Endothelial cell of umbilical vein (primary cell): ENCODE measurements around the gene ADAMTS12. TPM values are rescaled to one million over a fixed set of nuclear protein-coding genes. Genes with fewer than 3 reads are reported as not detected.

ENCODE experiments used
- BruUV-seq: library from RNA; stranded (reverse); fragments of 400-500 nt; replicated peaks from 2 replicates; lab custom pipeline; 2021; lab: Mats Ljungman, UMichigan
- CTCF ChIA-PET: fragments of 300-600, 350-600 bp; sonication (Branson Sonifier 250); formaldehyde crosslinking; loops from one replicate; lab custom pipeline; 2021; ENCODE audit warnings: antibody characterized with exemption, inconsistent platforms; lab: Charles Lee
- POLR2A ChIA-PET: fragments of 300-600, 350-600 bp; sonication (Branson Sonifier 250); formaldehyde crosslinking; loops from one replicate; lab custom pipeline; 2021; ENCODE audit warnings: antibody characterized with exemption, inconsistent platforms; lab: Charles Lee
- DNase-seq: peaks from one replicate; pipeline ENCODE4 v3.0.0-alpha.2; 2011; ENCODE audit warnings: low read depth, low spot score
- FAIRE-seq: peaks from 2 replicates; lab custom pipeline; 2011; peaks lifted over from hg19 to GRCh38; lab: Jason Lieb, UNC
- H2AFZ ChIP-seq: 2 replicates; pipeline ENCODE4 v1.6.0; 2012; ENCODE audit warnings: low read depth, low read length, control low read depth, inconsistent platforms
- H3K27ac ChIP-seq: 2 replicates; pipeline ENCODE4 v1.5.1; 2011; ENCODE audit warnings: low read depth, mild to moderate bottlenecking, control low read depth, low read length, moderate library complexity; ENCODE audit not compliant: insufficient read depth
- H3K27me3 ChIP-seq, 2 experiments: 2 replicates each; pipeline versions ENCODE4 v1.6.0 to v1.6.1; 2011; ENCODE audit warnings: low read length in 2 of 2, mixed read lengths in 1 of 2; ENCODE audit not compliant: control insufficient read depth in 2 of 2, insufficient read depth in 2 of 2
- H3K36me3 ChIP-seq, 2 experiments: 2 replicates in 1 of 2; 3 replicates in 1 of 2; pipeline ENCODE4 v1.5.1; 2011; ENCODE audit warnings: low read length in 2 of 2, mild to moderate bottlenecking in 1 of 2, moderate library complexity in 1 of 2; ENCODE audit not compliant: control insufficient read depth in 2 of 2, insufficient read depth in 2 of 2; ENCODE audit errors: extremely low read depth in 1 of 2
- H3K4me1 ChIP-seq: 3 replicates; pipeline ENCODE4 v1.5.1; 2011; ENCODE audit warnings: mild to moderate bottlenecking, low read length; ENCODE audit not compliant: control insufficient read depth, insufficient read depth; ENCODE audit errors: extremely low read depth
- H3K4me2 ChIP-seq: 2 replicates; pipeline ENCODE4 v1.6.1; 2011; ENCODE audit warnings: low read length, control low read depth, mixed read lengths; ENCODE audit not compliant: insufficient read depth
- H3K4me3 ChIP-seq, 3 experiments: fragments of 200-600 bp in 1 of 3; sonication (generic), shearing (Covaris generic) in 1 of 3; replicated peaks in 1 of 3; 2 replicates each; pipeline ENCODE4 v1.5.1; 2011 to 2016; ENCODE audit warnings: control low read depth in 3 of 3, low read length in 3 of 3, mild to moderate bottlenecking in 2 of 3, inconsistent platforms in 1 of 3, low read depth in 1 of 3, moderate library complexity in 1 of 3; ENCODE audit not compliant: insufficient read depth in 1 of 3
- H3K79me2 ChIP-seq: 2 replicates; pipeline ENCODE4 v1.6.0; 2012; ENCODE audit warnings: low read length, inconsistent platforms; ENCODE audit not compliant: control insufficient read depth, insufficient read depth
- H3K9ac ChIP-seq: replicated peaks from 2 replicates; pipeline ENCODE3; 2011; ENCODE audit warnings: low read length, control low read depth; ENCODE audit not compliant: insufficient read depth; ENCODE audit errors: extremely low read depth
- H3K9me1 ChIP-seq: replicated peaks from 3 replicates; pipeline ENCODE4 v1.6.0; 2011; ENCODE audit warnings: mild to moderate bottlenecking, low read length; ENCODE audit not compliant: control insufficient read depth, insufficient read depth; ENCODE audit errors: extremely low read depth
- H3K9me3 ChIP-seq: replicated peaks from 2 replicates; pipeline ENCODE4 v1.5.1; 2012; ENCODE audit warnings: low read length, inconsistent platforms; ENCODE audit not compliant: control insufficient read depth, insufficient read depth
- H4K20me1 ChIP-seq: replicated peaks from 2 replicates; pipeline ENCODE3; 2011; ENCODE audit warnings: mild to moderate bottlenecking, low read length; ENCODE audit not compliant: control insufficient read depth, insufficient read depth; ENCODE audit errors: extremely low read depth
- CTCF ChIP-seq, 2 donors: IDR thresholded peaks; 1 replicate in 1 of 2; 2 replicates in 1 of 2; pipeline ENCODE4 v1.5.1; 2011; ENCODE audit warnings: low read length in 2 of 2, mild to moderate bottlenecking in 2 of 2, moderate library complexity in 2 of 2, control low read depth in 1 of 2, inconsistent platforms in 1 of 2, low read depth in 1 of 2; ENCODE audit not compliant: insufficient read depth in 1 of 2; ENCODE audit errors: extremely low read depth in 1 of 2
- EZH2 ChIP-seq: IDR thresholded peaks from 2 replicates; pipeline ENCODE4 v1.6.1; 2012; ENCODE audit warnings: borderline replicate concordance, low read depth, mild to moderate bottlenecking, moderate library complexity, low read length, inconsistent platforms; ENCODE audit not compliant: severe bottlenecking
- FOS ChIP-seq: IDR thresholded peaks from 2 replicates; pipeline ENCODE4 v1.6.1; 2011; ENCODE audit warnings: mild to moderate bottlenecking, low read length, moderate library complexity, borderline replicate concordance; ENCODE audit not compliant: insufficient read depth
- GATA2 ChIP-seq: IDR thresholded peaks from 2 replicates; pipeline ENCODE4 v1.7.0; 2011; ENCODE audit warnings: low read depth, mild to moderate bottlenecking, moderate library complexity, mixed read lengths, low read length; ENCODE audit not compliant: insufficient read length, insufficient read depth
- JUN ChIP-seq: IDR thresholded peaks from 2 replicates; pipeline ENCODE4 v1.6.1; 2011; ENCODE audit warnings: borderline replicate concordance, low read depth; ENCODE audit not compliant: insufficient read length, insufficient read depth
- MYC ChIP-seq: IDR thresholded peaks from one replicate; pipeline ENCODE4 v1.6.1; 2011; ENCODE audit warnings: mild to moderate bottlenecking, low read depth, low read length
- POLR2A ChIP-seq: IDR thresholded peaks from 2 replicates; pipeline ENCODE4 v1.6.1; 2012; ENCODE audit warnings: low read depth, mild to moderate bottlenecking, control low read depth, low read length
- POLR2AphosphoS5 ChIP-seq: IDR thresholded peaks from 2 replicates; pipeline ENCODE4 v1.6.1; 2012; ENCODE audit warnings: low read depth, mild to moderate bottlenecking, control low read depth, low read length, moderate library complexity; ENCODE audit not compliant: insufficient read depth
- dilution Hi-C: fragments of 300-500 bp; cut with MboI; formaldehyde crosslinking; loops from one replicate; pipeline ENCODE4 v1.15.0; 2019; ENCODE audit warnings: low sequenced_read_pairs; ENCODE audit not compliant: extremely low pct_ligation_motif_present
- intact Hi-C: fragments of 100-400 bp; cut with micrococcal nuclease; formaldehyde crosslinking; loops from one replicate; pipeline ENCODE4 v1.10.0; 2022
- polyA plus RNA-seq, 4 experiments: library from polyadenylated mRNA; depleted of rRNA in 3 of 4; stranded (reverse) in 3 of 4; unstranded in 1 of 4; fragments of >200 nt; gene quantifications; 2 replicates each; pipeline versions ENCODE4 v1.2.1 to v1.2.3, GENCODE V29; 2011 to 2012; ENCODE audit warnings: missing spikeins in 1 of 4
- total RNA-seq: library from RNA; stranded (reverse); gene quantifications from 2 replicates; pipeline ENCODE4 v1.2.3, GENCODE V29; 2021
- TF ChIP-seq, protein P1 (sequence below): IDR thresholded peaks from 2 replicates; pipeline ENCODE4 v1.6.1; 2011; ENCODE audit not compliant: insufficient read depth, insufficient read length

The ADAMTS12 gene
- total and polyA plus RNA-seq, 2 donors (not counting 3 experiments of a cell fraction or from before 2014, with no cell fraction given), result 0.88 TPM; not detected in 1

DNA sequence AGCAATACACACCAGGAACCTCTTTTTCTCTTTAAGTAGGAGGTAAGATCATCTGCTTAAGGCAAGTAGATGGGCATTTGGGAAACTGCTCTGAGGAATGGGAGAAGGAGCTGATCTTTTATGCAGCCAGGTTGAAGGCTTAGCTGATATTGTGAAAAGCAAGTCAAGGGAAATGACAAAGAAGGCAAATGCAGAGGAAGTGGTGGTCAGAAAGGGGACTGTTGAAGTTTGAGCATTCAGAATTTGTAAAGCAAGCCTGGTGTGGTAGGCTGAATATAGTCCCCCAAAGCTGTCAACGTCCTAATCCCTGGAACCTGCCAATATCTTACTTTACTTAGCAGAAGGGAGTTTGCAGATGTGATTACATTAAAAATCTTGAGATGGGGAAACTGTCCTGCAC is 128.9 kb downstream of the ADAMTS12 start:
- BruUV-seq, result no TSS peak
- Histone ChIP-seq H4K20me1 (no peaks in the 10 kb centered on the region), H2AFZ (no peak overlapping the region), H3K4me1 (no peaks in the 10 kb centered on the region), H3K9me1 (no peaks in the 10 kb centered on the region), H3K27me3 (peaks cover 0 to 3% of the 10 kb centered on the region in 2 experiments), H3K4me2 (no peak overlapping the region), H3K79me2 (no peaks in the 10 kb centered on the region), H3K9ac (no peak overlapping the region), H3K9me3 (no peaks in the 10 kb centered on the region), H3K27ac (no peak overlapping the region), H3K36me3 (no peaks in the 10 kb centered on the region), H3K4me3 (no peak overlapping the region)
- FAIRE-seq (no peak), DNase-seq (no peak)
- TF ChIP-seq POLR2A (no peak), CTCF (IDR thresholded peaks at IDR 0.05; ENCODE audit: extremely low read depth in 1 of 2, insufficient read depth in 1 of 2, low read depth in 1 of 2, low read length in 2 of 2) (no peak), MYC (no peak), POLR2AphosphoS5 (no peak), GATA2 (no peak), EZH2 (no peak), JUN (no peak), FOS (no peak)
- TF ChIP-seq, protein P1, sequence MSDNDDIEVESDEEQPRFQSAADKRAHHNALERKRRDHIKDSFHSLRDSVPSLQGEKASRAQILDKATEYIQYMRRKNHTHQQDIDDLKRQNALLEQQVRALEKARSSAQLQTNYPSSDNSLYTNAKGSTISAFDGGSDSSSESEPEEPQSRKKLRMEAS, result no peak
- POLR2A ChIA-PET, result no interaction called here
- CTCF ChIA-PET, result no interaction called here
- dilution Hi-C loops, result no loop called here
- intact Hi-C loops, result no loop called here
